Measurements from ENCODE around the gene AKT1.

AKT1 gene

DNA sequence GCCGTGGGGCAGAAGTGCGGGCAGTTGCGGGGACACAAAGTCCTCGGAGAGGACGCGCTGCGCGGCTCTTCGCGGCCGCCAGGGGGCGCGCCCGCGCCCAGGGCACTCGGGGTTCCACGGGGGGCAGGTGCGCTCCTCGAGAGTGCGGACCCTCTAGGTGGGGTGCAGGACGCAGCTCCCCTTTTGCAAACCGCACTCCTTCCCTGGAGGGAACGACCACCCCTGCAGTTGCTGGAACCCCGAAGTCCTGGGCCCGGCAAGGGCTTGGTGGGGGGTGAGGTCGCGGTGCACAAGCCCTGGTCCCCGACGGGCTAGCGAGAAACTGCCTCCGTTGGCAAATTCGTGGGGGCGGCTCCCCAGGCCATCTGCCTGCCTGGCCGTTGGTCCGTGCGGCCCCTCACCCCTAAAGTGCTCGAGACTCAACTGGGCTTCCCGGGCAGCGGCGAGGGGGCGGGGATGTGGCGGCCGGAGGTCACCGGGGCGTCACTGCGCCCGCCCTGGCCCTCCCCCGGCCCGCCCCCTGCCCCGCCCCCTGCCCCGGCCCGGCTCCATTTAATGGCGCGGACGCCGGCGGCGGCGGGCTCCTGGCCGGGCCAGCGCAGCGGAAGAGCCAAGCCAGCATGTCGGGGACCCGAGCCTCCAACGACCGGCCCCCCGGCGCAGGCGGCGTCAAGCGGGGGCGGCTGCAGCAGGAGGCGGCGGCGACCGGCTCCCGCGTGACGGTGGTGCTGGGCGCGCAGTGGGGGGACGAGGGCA, 71.7 kb downstream of the AKT1 start, which contains the start of gene ADSS1:
TSS of gene ADSS1 (plus strand) at position 579 of the 756 bp plus-strand sequence. CDS start at position 621, 42 bp downstream.
- DNase-seq (ENCODE audit: low spot score): peak; percentile 48

DNA sequence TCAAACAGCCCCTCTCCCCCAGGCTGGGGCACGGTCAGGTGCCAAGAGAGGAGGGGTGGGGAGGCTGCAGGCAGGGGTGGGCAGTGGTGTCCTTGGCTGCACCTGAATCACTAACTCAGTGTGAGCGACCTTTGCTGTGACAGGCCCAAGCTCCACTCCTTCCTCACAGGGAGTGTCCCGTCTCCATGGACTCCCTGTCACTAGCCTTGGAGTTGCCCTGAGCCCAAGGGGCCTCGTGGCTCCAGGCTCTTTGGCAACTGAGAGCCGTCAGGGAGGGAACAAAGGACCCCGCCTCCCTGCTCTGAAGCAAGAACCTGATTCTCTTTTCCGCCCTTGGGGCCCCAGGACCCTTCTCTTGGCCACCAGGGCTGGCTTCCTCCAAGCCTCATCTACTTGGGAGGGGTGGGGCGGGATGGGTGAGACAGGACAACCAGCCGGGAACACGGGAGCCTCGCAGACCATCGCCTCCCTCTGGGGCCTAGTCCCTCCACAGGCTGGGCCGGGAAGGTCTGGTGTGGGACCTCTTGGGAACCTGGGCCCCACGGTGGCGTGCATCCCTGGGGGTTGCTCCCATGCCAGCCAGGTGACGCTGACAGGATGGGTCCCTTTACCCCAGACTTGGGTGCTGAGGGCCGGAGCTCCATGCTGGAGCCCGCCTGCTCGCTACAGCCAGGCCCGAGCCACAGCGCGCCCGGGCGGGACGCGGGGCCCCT, 72.5 kb downstream of the AKT1 start:
- no peak for DNase-seq (ENCODE audit: low spot score)

DNA sequence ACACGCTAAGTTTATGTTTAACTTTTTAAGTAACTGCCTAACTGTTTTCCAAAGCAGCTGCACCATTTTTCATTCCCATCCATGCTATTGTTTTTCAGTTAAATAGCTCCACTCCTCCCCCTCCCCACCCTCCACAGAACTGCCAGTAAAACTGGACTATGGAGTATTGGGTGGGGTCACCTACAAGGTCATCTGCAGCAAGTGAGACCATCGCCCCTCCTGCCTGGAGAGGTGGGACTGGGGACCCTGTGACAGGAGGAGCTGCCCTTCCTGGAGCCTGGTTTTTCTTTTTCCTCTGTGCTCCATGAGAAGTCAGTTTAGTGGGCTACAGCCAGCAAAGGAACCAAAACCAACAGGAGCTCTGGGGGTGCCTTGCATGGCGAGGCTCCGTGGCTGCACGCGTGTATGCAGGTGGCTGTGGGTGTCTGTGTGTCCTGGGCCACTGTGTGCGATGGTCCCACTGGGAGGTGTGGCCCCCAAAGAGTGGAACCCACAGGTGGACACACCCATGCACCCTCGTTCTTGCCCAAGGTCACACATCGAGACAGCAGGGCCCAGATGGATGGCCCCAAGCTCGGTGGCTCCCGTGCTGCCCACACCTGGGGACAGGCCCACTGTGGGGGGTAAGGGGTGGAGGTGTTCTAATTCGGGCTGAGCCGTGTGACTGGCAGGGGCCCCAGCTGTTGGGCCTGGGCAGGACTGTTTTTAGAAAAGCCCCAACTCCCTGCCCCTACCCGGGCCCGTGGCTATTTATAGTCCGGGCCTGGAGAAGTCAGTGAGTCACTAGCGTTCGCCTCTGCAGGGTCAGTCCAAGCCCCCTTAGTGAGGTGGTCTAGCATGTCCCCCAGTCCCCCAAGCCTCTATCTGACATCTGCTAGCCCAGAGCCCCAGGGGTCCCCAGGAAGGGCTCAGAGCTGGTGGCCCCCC, 73.8 kb downstream of the AKT1 start:
- no peak for DNase-seq (ENCODE audit: low spot score)
